ENCODE measurements around the gene CDKL5.
A peak's percentile ranks its signal among the peaks of the same experiment; 100 is the strongest.

Gene CDKL5

DNA sequence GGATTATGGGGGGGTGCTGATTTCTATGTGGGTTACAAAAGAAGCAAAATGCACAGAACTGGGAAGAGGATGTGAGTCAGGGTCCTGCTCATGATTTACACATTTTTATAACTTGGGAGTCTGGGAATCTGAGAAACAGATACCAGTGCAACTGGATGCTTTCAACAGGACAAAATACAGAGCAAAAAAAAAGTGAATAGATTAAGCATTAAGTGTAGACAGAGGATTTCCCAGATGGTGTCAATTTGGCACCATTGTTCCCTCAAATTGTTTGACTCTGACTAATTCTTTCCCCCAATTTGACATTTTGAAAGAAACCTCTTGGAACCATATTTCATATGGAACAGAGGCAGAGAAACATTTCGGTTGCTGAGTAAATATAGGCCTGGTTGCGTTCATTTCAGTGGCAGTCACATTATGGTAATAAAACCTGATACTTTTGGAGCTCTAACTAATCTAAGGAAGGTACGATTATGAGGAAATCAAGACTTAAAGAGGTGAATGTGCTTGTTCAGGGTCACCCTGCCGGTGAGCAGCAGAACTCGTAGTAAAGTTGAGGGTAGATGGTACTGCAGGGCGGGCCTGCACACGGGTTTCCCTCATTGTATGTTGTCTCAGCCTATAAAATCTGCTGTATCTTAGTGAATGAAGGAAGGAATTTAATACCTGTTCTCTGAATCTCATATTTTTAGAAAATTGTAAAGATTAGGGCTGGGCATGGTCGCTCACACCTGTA lies 18.7 kb upstream of the CDKL5 start:
- H3K27ac ChIP-seq = no peak overlapping the region
- TF ChIP-seq, protein P1, sequence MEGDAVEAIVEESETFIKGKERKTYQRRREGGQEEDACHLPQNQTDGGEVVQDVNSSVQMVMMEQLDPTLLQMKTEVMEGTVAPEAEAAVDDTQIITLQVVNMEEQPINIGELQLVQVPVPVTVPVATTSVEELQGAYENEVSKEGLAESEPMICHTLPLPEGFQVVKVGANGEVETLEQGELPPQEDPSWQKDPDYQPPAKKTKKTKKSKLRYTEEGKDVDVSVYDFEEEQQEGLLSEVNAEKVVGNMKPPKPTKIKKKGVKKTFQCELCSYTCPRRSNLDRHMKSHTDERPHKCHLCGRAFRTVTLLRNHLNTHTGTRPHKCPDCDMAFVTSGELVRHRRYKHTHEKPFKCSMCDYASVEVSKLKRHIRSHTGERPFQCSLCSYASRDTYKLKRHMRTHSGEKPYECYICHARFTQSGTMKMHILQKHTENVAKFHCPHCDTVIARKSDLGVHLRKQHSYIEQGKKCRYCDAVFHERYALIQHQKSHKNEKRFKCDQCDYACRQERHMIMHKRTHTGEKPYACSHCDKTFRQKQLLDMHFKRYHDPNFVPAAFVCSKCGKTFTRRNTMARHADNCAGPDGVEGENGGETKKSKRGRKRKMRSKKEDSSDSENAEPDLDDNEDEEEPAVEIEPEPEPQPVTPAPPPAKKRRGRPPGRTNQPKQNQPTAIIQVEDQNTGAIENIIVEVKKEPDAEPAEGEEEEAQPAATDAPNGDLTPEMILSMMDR (IDR thresholded peaks at IDR 0.05) = no peak
- TF ChIP-seq ZFX (IDR thresholded peaks at IDR 0.05; ENCODE audit: borderline replicate concordance) = no peak

DNA sequence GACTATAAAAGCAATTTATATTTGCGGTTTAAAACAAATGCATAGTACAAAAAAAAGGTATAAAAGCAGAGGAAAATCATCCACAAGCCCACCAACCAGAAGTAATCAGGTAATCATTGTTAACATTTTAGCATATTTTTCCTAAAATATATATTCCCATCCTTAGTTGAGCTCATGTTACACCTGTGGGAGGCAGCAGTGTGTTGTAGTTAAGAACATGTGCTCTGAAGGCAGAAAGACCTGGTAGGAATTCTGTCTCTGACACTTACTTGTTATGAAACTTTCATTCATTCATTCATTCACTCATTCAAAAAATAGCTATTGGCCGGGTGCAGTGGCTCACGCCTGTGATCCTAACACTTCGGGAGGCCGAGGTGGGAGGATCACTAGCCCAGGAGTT lies 15.4 kb upstream of the CDKL5 start:
- H3K27ac ChIP-seq = no peak overlapping the region
- no peak for TF ChIP-seq ZFX (IDR thresholded peaks at IDR 0.05; ENCODE audit: borderline replicate concordance)
- TF ChIP-seq, protein P1 (IDR thresholded peaks at IDR 0.05) = peak; percentile 19; the same call in 1 of the 2 replicates

DNA sequence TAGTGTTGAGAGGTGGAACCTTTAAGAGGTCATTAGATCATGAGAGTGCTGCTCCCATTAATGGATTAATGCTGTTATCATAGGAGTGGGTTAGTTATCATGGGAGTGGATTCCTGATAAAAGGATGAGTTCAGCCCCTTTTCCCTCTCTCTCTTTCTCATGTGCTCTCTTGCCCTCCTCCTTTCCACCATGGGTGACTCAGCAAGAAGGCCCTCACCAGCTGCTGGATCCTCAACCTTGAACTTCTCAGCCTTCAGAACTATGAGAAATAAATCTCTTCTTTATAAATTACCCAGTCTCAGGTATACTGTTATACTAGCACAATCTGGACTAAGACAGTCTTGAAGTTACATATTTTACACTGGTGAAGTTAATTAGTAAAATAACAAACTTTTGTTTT lies 10.0 kb upstream of the CDKL5 start:
- TF ChIP-seq ZFX (IDR thresholded peaks at IDR 0.05; ENCODE audit: borderline replicate concordance) = no peak
- TF ChIP-seq, protein P1 (IDR thresholded peaks at IDR 0.05) = no peak
- no peak overlapping the region for H3K27ac ChIP-seq

DNA sequence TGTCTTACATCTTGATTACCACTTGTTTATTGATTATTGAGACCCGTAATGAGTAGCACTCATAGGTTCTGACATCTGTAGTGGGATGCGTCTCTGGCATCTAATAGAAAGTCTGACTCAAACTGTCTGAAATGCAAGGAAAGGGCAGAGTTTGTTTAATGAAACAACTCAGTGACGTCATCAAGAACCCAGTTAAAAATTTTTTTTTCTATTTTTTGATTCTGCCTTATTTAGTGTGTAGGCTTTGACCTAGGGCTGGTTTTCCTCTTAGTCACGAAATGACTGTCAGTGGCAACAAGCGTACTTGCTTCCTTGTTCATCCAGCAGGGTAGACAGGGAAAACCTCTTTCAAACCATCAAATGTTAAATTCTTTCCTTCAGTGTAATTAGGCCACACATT lies 3.1 kb upstream of the CDKL5 start:
- TF ChIP-seq ZFX (IDR thresholded peaks at IDR 0.05; ENCODE audit: borderline replicate concordance) = no peak
- TF ChIP-seq, protein P1 (IDR thresholded peaks at IDR 0.05) = no peak
- no peak overlapping the region for H3K27ac ChIP-seq

DNA sequence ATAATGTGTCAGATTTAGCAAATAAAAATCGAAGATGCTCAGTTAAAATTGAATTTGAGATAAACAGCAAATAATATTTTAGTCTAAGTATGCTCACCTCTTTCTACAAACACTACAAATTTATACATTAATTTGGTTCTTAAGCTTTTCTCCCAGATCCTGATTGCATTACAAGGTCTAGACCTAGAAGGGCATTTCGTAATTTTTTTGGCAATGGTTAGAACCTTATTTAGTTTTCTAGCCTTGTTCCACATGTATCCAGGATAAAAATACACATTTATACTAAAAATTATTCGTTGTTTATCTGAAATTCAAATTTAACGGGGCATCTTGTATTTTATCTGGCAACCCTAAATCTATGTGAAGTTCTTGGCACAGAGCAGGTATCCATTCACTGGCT lies 2.5 kb upstream of the CDKL5 start:
- TF ChIP-seq, protein P1 (IDR thresholded peaks at IDR 0.05) = no peak
- no peak for TF ChIP-seq ZFX (IDR thresholded peaks at IDR 0.05; ENCODE audit: borderline replicate concordance)
- H3K27ac ChIP-seq = no peak overlapping the region

DNA sequence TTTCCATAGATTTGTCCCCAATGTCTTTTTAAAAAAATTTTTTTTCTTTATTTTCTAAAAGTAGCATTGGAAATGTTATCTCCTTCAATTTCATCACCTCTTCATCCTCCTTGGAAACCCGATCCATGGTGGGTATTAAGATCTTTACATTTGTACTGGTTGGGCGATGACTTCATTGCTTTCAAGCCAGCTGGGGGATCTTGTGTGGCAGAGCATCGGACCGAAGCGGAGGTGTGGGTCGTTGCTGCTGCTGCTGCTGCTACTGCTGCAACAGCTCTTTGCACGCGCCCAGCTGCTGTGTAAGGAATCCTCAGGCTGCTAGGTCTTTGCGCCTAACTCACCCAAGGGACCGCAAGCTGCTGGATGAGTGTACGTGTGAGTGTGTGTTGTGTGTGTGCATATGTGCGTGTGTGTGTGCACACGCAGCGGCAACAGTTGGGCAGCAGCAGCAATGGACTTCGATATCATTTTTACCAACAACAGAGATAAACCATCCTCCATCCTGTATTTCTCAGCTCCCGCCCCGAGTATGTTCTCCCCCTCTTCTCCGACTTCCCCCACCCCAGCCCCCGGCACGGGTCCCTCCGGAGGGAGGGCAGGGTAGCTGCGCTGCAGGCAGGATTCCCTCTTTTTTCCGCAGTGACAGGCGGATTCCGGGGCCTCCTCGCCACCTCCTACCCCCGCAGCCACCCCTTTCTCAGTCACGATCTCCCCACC lies 768 bp upstream of the CDKL5 start:
- TF ChIP-seq, protein P1 (IDR thresholded peaks at IDR 0.05) = no peak
- no peak for TF ChIP-seq ZFX (IDR thresholded peaks at IDR 0.05; ENCODE audit: borderline replicate concordance)
- H3K27ac ChIP-seq = no peak overlapping the region

DNA sequence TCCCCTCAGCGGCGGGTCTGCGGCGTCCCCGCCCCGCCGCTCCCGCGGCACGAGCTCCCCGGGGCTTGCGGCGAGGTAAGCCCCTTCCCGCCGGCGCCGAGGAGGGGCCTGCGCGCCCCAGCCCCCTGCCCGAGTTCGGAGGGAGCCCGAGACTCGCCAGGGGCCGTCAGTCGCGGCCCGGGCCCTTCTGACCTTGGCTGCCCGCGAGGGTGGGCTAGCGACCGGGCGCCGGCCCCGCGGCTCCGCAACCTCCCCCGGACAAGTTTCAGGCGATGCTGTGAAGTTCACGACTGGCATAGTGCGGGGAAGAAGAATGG lies 554 bp downstream of the CDKL5 start:
- H3K27ac ChIP-seq = no peak overlapping the region
- TF ChIP-seq, protein P1 (IDR thresholded peaks at IDR 0.05) = no peak
- no peak for TF ChIP-seq ZFX (IDR thresholded peaks at IDR 0.05; ENCODE audit: borderline replicate concordance)
